Measurements from ENCODE around the gene NAT16. TPM values are rescaled to one million over a fixed set of nuclear protein-coding genes. Genes with fewer than 3 reads are reported as not detected.
A peak's percentile ranks its signal among the peaks of the same experiment; 100 is the strongest.

NAT16 gene
- total and polyA plus RNA-seq, 2 of the 13 experiments (the other 11 are each of a cell fraction or from before 2014, with no cell fraction given): 0.04 TPM; not detected in 1

- TF ChIP-seq ZNF652 (CRISPR knock-in tag; IDR thresholded peaks at IDR 0.05; ENCODE audit: borderline replicate concordance, low read depth) (no peak), TCF12 (IDR thresholded peaks at IDR 0.05) (no peak), TCF12 (CRISPR knock-in tag; IDR thresholded peaks at IDR 0.05) (no peak), CBFB (CRISPR knock-in tag; IDR thresholded peaks at IDR 0.05) (no peak), GZF1 (CRISPR knock-in tag; IDR thresholded peaks at IDR 0.05) (no peak), TIGD3 (CRISPR knock-in tag; IDR thresholded peaks at IDR 0.05; ENCODE audit: borderline replicate concordance) (no peak), ZBTB42 (CRISPR knock-in tag; IDR thresholded peaks at IDR 0.05) (no peak), CENPBD1 (CRISPR knock-in tag; IDR thresholded peaks at IDR 0.05; ENCODE audit: borderline replicate concordance, low read depth) (peak; percentile 67; the same call in 1 of the 2 replicates), ZBTB4 (CRISPR knock-in tag; IDR thresholded peaks at IDR 0.05; ENCODE audit: borderline replicate concordance) (no peak), ZNF350 (CRISPR knock-in tag; IDR thresholded peaks at IDR 0.05; ENCODE audit: borderline replicate concordance, low read depth) (no peak), ZNF326 (CRISPR knock-in tag; IDR thresholded peaks at IDR 0.05; ENCODE audit: borderline replicate concordance) (no peak), ZNF160 (CRISPR knock-in tag; IDR thresholded peaks at IDR 0.05) (peak; percentile 75; the same call in 1 of the 2 replicates), ZNF501 (CRISPR knock-in tag; IDR thresholded peaks at IDR 0.05) (no peak), KLF6 (CRISPR knock-in tag; IDR thresholded peaks at IDR 0.05) (no peak), DNMT3B (CRISPR knock-in tag; conservative IDR thresholded peaks at IDR 0.05) (no peak), KDM3A (CRISPR knock-in tag; IDR thresholded peaks at IDR 0.05; ENCODE audit: low read depth) (0 out of 2 replicates have a peak, but pooled peaks have one; percentile 46), REST (IDR thresholded peaks at IDR 0.05; ENCODE audit: borderline replicate concordance in 1 of 2, low read depth in 1 of 2, low read length in 2 of 2) (peak in 1 of 2 experiments; percentile 30; a peak in 1 of 4 replicates), SYNCRIP (IDR thresholded peaks at IDR 0.05; ENCODE audit: insufficient read depth, low read depth, low read length) (no peak), ZNF10 (CRISPR knock-in tag; IDR thresholded peaks at IDR 0.05; ENCODE audit: borderline replicate concordance, low read depth) (no peak), CEBPG (CRISPR knock-in tag; IDR thresholded peaks at IDR 0.05) (no peak), ZNF354B (CRISPR knock-in tag; IDR thresholded peaks at IDR 0.05) (no peak), ZNF329 (CRISPR knock-in tag; IDR thresholded peaks at IDR 0.05; ENCODE audit: low read depth) (no peak)
Observed at GRCh38 chr7:101138213-101138870, 41.8 kb downstream of the NAT16 start (continued).
